ENCODE data around the gene HUNK. TPM values are rescaled to one million over a fixed set of nuclear protein-coding genes. Genes with fewer than 3 reads are reported as not detected.
A peak's percentile ranks its signal among the peaks of the same experiment; 100 is the strongest.

The HUNK gene
- total RNA-seq, 2 donors from 2014 or later: 5.8 to 8.4 TPM

GRCh38 chr21:31844206-31844605 is 28.6 kb upstream of the HUNK start:
- Histone ChIP-seq H3K27me3 (ENCODE audit: control insufficient read depth, insufficient read depth, low read length, poor library complexity, severe bottlenecking) (no peaks in the 10 kb centered on the region), H3K4me3 (ENCODE audit: low read length) (no peak overlapping the region), H3K36me3 (ENCODE audit: control insufficient read depth, insufficient read depth, low read length) (no peaks in the 10 kb centered on the region), H3K4me1 (ENCODE audit: control insufficient read depth, insufficient read depth, low read length) (no peaks in the 10 kb centered on the region), H3K9ac (ENCODE audit: extremely low read depth, low read length, poor library complexity, severe bottlenecking) (no peak overlapping the region), H3K27ac (ENCODE audit: low read depth, low read length) (no peak overlapping the region), H3K9me3 (ENCODE audit: control insufficient read depth, low read length) (no peaks in the 10 kb centered on the region)
- Mint-ChIP-seq H3K27ac (no peak overlapping the region), H3K4me1 (peaks cover 5% of the 10 kb centered on the region), H3K36me3 (ENCODE audit: low read depth) (no peaks in the 10 kb centered on the region), H3K27me3 (ENCODE audit: insufficient read depth) (no peaks in the 10 kb centered on the region), H3K4me3 (no peak overlapping the region), H3K9me3 (no peaks in the 10 kb centered on the region)
- TF ChIP-seq CTCF (conservative IDR thresholded peaks at IDR 0.05): no peak
- no peak for DNase-seq

- peak; percentile 14 for TF ChIP-seq CTCF (conservative IDR thresholded peaks at IDR 0.05)
- no peaks in the 10 kb centered on the region for H3K36me3 Mint-ChIP-seq (ENCODE audit: low read depth)
- H3K27ac Mint-ChIP-seq: no peak overlapping the region
- no peak overlapping the region for H3K4me3 ChIP-seq (ENCODE audit: low read length)
- no peaks in the 10 kb centered on the region for H3K9me3 ChIP-seq (ENCODE audit: control insufficient read depth, low read length)
- H3K4me1 ChIP-seq (ENCODE audit: control insufficient read depth, insufficient read depth, low read length): no peaks in the 10 kb centered on the region
- no peak overlapping the region for H3K9ac ChIP-seq (ENCODE audit: extremely low read depth, low read length, poor library complexity, severe bottlenecking)
- no peaks in the 10 kb centered on the region for H3K27me3 ChIP-seq (ENCODE audit: control insufficient read depth, insufficient read depth, low read length, poor library complexity, severe bottlenecking)
- no peak overlapping the region for H3K27ac ChIP-seq (ENCODE audit: low read depth, low read length)
- no peak overlapping the region for H3K4me3 Mint-ChIP-seq
- 77 to 81% methylated on average over 6 of the region's 6 CpGs for WGBS, 2 experiments (ENCODE audit: insufficient coverage in 1 of 2, insufficient read length in 1 of 2)
- no peaks in the 10 kb centered on the region for H3K27me3 Mint-ChIP-seq (ENCODE audit: insufficient read depth)
- H3K9me3 Mint-ChIP-seq: no peaks in the 10 kb centered on the region
- peak; percentile 56 for DNase-seq
- H3K36me3 ChIP-seq (ENCODE audit: control insufficient read depth, insufficient read depth, low read length): no peaks in the 10 kb centered on the region
- H3K4me1 Mint-ChIP-seq: peaks cover 5% of the 10 kb centered on the region
Measured at GRCh38 chr21:31845151-31845729, 27.6 kb upstream of the HUNK start.

- WGBS, 2 experiments (ENCODE audit: insufficient coverage in 1 of 2, insufficient read length in 1 of 2): 89 to 100% methylated on average over 1 of the region's 1 CpG
- H3K4me1 Mint-ChIP-seq: peaks cover 5% of the 10 kb centered on the region
Measured at GRCh38 chr21:31846690-31847089, 26.1 kb upstream of the HUNK start.

More at GRCh38 chr21:31846690-31847089, 26.1 kb upstream of the HUNK start:
- no peak for DNase-seq
- Histone ChIP-seq H3K27ac (ENCODE audit: low read depth, low read length) (no peak overlapping the region), H3K4me1 (ENCODE audit: control insufficient read depth, insufficient read depth, low read length) (no peaks in the 10 kb centered on the region), H3K4me3 (ENCODE audit: low read length) (no peak overlapping the region), H3K9ac (ENCODE audit: extremely low read depth, low read length, poor library complexity, severe bottlenecking) (no peak overlapping the region), H3K9me3 (ENCODE audit: control insufficient read depth, low read length) (no peaks in the 10 kb centered on the region), H3K36me3 (ENCODE audit: control insufficient read depth, insufficient read depth, low read length) (no peaks in the 10 kb centered on the region), H3K27me3 (ENCODE audit: control insufficient read depth, insufficient read depth, low read length, poor library complexity, severe bottlenecking) (no peaks in the 10 kb centered on the region)
- Mint-ChIP-seq H3K27me3 (ENCODE audit: insufficient read depth) (no peaks in the 10 kb centered on the region), H3K27ac (no peak overlapping the region), H3K9me3 (peaks cover 5% of the 10 kb centered on the region), H3K36me3 (ENCODE audit: low read depth) (no peaks in the 10 kb centered on the region), H3K4me3 (no peak overlapping the region)
- no peak for TF ChIP-seq CTCF (conservative IDR thresholded peaks at IDR 0.05)
